WTC11 (cell line): ENCODE measurements around the gene CCDC71L.

ENCODE experiments used
- CTCF ChIP-seq: fragments of 200-600 bp; IDR thresholded peaks from 2 replicates; pipeline ENCODE4 v1.8.0; 2022; ENCODE audit warnings: antibody characterized with exemption
- TEAD1 ChIP-seq: sonication (generic); formaldehyde crosslinking; IDR thresholded peaks from 2 replicates; pipeline ENCODE4 v1.8.0; 2022; ENCODE audit warnings: mild to moderate bottlenecking, missing genetic modification reagents
- ZNF263 ChIP-seq: sonication (generic); formaldehyde crosslinking; IDR thresholded peaks from 2 replicates; pipeline ENCODE4 v1.8.1; 2022; ENCODE audit warnings: low read depth, mild to moderate bottlenecking, moderate library complexity, missing genetic modification reagents
- TF ChIP-seq, protein P1 (sequence below): sonication (generic); formaldehyde crosslinking; IDR thresholded peaks from 2 replicates; pipeline ENCODE4 v1.8.1; 2023; ENCODE audit warnings: mild to moderate bottlenecking, missing genetic modification reagents, moderate library complexity

GRCh38 chr7:106616708-106617051 lies 44.3 kb downstream of the CCDC71L start:
- TF ChIP-seq CTCF, result no peak
- TF ChIP-seq TEAD1 (CRISPR knock-in tag), result no peak
- TF ChIP-seq, protein P1, sequence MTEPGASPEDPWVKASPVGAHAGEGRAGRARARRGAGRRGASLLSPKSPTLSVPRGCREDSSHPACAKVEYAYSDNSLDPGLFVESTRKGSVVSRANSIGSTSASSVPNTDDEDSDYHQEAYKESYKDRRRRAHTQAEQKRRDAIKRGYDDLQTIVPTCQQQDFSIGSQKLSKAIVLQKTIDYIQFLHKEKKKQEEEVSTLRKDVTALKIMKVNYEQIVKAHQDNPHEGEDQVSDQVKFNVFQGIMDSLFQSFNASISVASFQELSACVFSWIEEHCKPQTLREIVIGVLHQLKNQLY (CRISPR knock-in tag), result no peak
- no peak for TF ChIP-seq ZNF263 (CRISPR knock-in tag)
